Measurements from ENCODE around the gene PDE4B.

PDE4B gene

GRCh38 chr1:66350001-66350547, 557.4 kb downstream of the PDE4B start:
- no peak for DNase-seq (ENCODE audit: extremely low read depth in 1 of 2, low read depth in 1 of 2)

GRCh38 chr1:66351478-66351877, 558.8 kb downstream of the PDE4B start:
- DNase-seq (ENCODE audit: extremely low read depth in 1 of 2, low read depth in 1 of 2), result no peak

- no peak for DNase-seq (ENCODE audit: extremely low read depth in 1 of 2, low read depth in 1 of 2)
Measured at GRCh38 chr1:66351913-66352312, 559.2 kb downstream of the PDE4B start.

- no peak for DNase-seq (ENCODE audit: extremely low read depth in 1 of 2, low read depth in 1 of 2)
Measured at GRCh38 chr1:66352792-66353191, 560.1 kb downstream of the PDE4B start.

- no peak for DNase-seq (ENCODE audit: extremely low read depth in 1 of 2, low read depth in 1 of 2)
Measured at GRCh38 chr1:66353257-66353656, 560.6 kb downstream of the PDE4B start.

- DNase-seq (ENCODE audit: extremely low read depth in 1 of 2, low read depth in 1 of 2), result no peak
Measured at GRCh38 chr1:66354311-66355201, 561.9 kb downstream of the PDE4B start.

GRCh38 chr1:66355756-66356155, 563.1 kb downstream of the PDE4B start:
- no peak for DNase-seq (ENCODE audit: extremely low read depth in 1 of 2, low read depth in 1 of 2)

- no peak for DNase-seq (ENCODE audit: extremely low read depth in 1 of 2, low read depth in 1 of 2)
Measured at GRCh38 chr1:66356605-66357004, 563.9 kb downstream of the PDE4B start.

GRCh38 chr1:66357021-66357420, 564.3 kb downstream of the PDE4B start:
- no peak for DNase-seq (ENCODE audit: extremely low read depth in 1 of 2, low read depth in 1 of 2)

GRCh38 chr1:66357478-66358197, 564.9 kb downstream of the PDE4B start:
- no peak for DNase-seq (ENCODE audit: extremely low read depth in 1 of 2, low read depth in 1 of 2)

GRCh38 chr1:66359269-66359668, 566.6 kb downstream of the PDE4B start:
- DNase-seq (ENCODE audit: extremely low read depth in 1 of 2, low read depth in 1 of 2), result no peak

GRCh38 chr1:66359815-66360214, 567.1 kb downstream of the PDE4B start:
- no peak for DNase-seq (ENCODE audit: extremely low read depth in 1 of 2, low read depth in 1 of 2)

GRCh38 chr1:66360285-66360724, 567.6 kb downstream of the PDE4B start:
- no peak for DNase-seq (ENCODE audit: extremely low read depth in 1 of 2, low read depth in 1 of 2)

GRCh38 chr1:66364578-66365391, 572.1 kb downstream of the PDE4B start:
- DNase-seq (ENCODE audit: extremely low read depth in 1 of 2, low read depth in 1 of 2), result no peak

GRCh38 chr1:66365635-66366034, 572.9 kb downstream of the PDE4B start:
- no peak for DNase-seq (ENCODE audit: extremely low read depth in 1 of 2, low read depth in 1 of 2)

- no peak for DNase-seq (ENCODE audit: extremely low read depth in 1 of 2, low read depth in 1 of 2)
Measured at GRCh38 chr1:66366634-66367033, 573.9 kb downstream of the PDE4B start.

- no peak for DNase-seq (ENCODE audit: extremely low read depth in 1 of 2, low read depth in 1 of 2)
Measured at GRCh38 chr1:66367369-66367768, 574.7 kb downstream of the PDE4B start.

- no peak for DNase-seq (ENCODE audit: extremely low read depth in 1 of 2, low read depth in 1 of 2)
Measured at GRCh38 chr1:66368261-66368660, 575.6 kb downstream of the PDE4B start.

GRCh38 chr1:66370462-66370971, 577.8 kb downstream of the PDE4B start:
- no peak for DNase-seq (ENCODE audit: extremely low read depth in 1 of 2, low read depth in 1 of 2)

- no peak for DNase-seq (ENCODE audit: extremely low read depth in 1 of 2, low read depth in 1 of 2)
Measured at GRCh38 chr1:66371233-66372005, 578.7 kb downstream of the PDE4B start.
